HG03460 (cell line): ENCODE data around the gene CFH.
"Not testable (repeated sequence)": the region's sequence is repeated elsewhere in the genome, so short reads cannot be mapped to it uniquely, and the experiment has no call there.

Experiments
- ATAC-seq: cut with Tn5 transposase; IDR thresholded peaks from one replicate; pipeline ENCODE4 v1.9.1; 2021; ENCODE audit not compliant: unreplicated experiment

Gene CFH

GRCh38 chr1:196743244-196743643 is 91.4 kb downstream of the CFH start:
- ATAC-seq, result peak; percentile 75

- not testable (repeated sequence) for ATAC-seq
Observed at GRCh38 chr1:196765019-196765740, 113.3 kb downstream of the CFH start.

GRCh38 chr1:196769823-196770222 is 118.0 kb downstream of the CFH start:
- not testable (repeated sequence) for ATAC-seq

GRCh38 chr1:196773713-196774112 is 121.9 kb downstream of the CFH start:
- no peak for ATAC-seq

- ATAC-seq, result no peak
Observed at GRCh38 chr1:196774175-196774574, 122.3 kb downstream of the CFH start.

- peak; percentile 92 for ATAC-seq
Observed at GRCh38 chr1:196774603-196775002, 122.8 kb downstream of the CFH start, which contains the start of gene CFHR3. Gene CFHR3 (plus strand): TSS chr1:196774840. CDS start chr1:196774887, 47 bp downstream.

GRCh38 chr1:196777603-196778002 is 125.8 kb downstream of the CFH start:
- ATAC-seq, result no peak

GRCh38 chr1:196779093-196779492 is 127.2 kb downstream of the CFH start:
- ATAC-seq, result no peak

GRCh38 chr1:196791252-196791651 is 139.4 kb downstream of the CFH start:
- ATAC-seq, result not testable (repeated sequence)

GRCh38 chr1:196794103-196794502 is 142.3 kb downstream of the CFH start:
- not testable (repeated sequence) for ATAC-seq
